RWPE1 (cell line): ENCODE results near the gene DLGAP1.

Source experiments
- CTCF ChIA-PET: fragments of 350-600 bp; sonication (Branson Sonifier 250); formaldehyde crosslinking; extraction: SDS; loops from one replicate; lab custom pipeline; 2021; lab: Yijun Ruan, JAX
- POLR2A ChIA-PET: fragments of 400-600 bp; formaldehyde crosslinking; extraction: SDS; loops from one replicate; lab custom pipeline; 2020; ENCODE audit warnings: antibody characterized with exemption; ENCODE audit not compliant: low non-redundant PET; lab: Yijun Ruan, JAX
- DNase-seq: peaks from one replicate; pipeline ENCODE4 v3.0.0; 2012; ENCODE audit warnings: low spot score
- H3K27ac ChIP-seq: fragments of 450-650 bp; 2 replicates; pipeline ENCODE4 v1.5.1; 2017
- TF ChIP-seq, protein P1 (sequence below): fragments of 450-650 bp; conservative IDR thresholded peaks from 2 replicates; pipeline ENCODE4 v1.5.1; 2017; ENCODE audit warnings: low read depth, mild to moderate bottlenecking

DLGAP1 gene

GRCh38 chr18:3540805-3541548 lies 914.1 kb downstream of the DLGAP1 start:
- TF ChIP-seq, protein P1, sequence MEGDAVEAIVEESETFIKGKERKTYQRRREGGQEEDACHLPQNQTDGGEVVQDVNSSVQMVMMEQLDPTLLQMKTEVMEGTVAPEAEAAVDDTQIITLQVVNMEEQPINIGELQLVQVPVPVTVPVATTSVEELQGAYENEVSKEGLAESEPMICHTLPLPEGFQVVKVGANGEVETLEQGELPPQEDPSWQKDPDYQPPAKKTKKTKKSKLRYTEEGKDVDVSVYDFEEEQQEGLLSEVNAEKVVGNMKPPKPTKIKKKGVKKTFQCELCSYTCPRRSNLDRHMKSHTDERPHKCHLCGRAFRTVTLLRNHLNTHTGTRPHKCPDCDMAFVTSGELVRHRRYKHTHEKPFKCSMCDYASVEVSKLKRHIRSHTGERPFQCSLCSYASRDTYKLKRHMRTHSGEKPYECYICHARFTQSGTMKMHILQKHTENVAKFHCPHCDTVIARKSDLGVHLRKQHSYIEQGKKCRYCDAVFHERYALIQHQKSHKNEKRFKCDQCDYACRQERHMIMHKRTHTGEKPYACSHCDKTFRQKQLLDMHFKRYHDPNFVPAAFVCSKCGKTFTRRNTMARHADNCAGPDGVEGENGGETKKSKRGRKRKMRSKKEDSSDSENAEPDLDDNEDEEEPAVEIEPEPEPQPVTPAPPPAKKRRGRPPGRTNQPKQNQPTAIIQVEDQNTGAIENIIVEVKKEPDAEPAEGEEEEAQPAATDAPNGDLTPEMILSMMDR, result no peak
- POLR2A ChIA-PET, result interaction anchor here (0.6 kb wide), 1 partner anchor 14 kb away, joined by 5 read pairs; no protein-coding TSS in a partner anchor
- no peak overlapping the region for H3K27ac ChIP-seq
- DNase-seq, result no peak
- CTCF ChIA-PET, result interaction anchor here (0.6 to 1.0 kb wide), 3 partner anchors 14 to 1227 kb away, joined by 3 to 4 read pairs (median 3); no protein-coding TSS in a partner anchor

- ChIA-PET CTCF (no interaction called here), POLR2A (no interaction called here)
- TF ChIP-seq, protein P1, result no peak
- no peak overlapping the region for H3K27ac ChIP-seq
- no peak for DNase-seq
Measured at GRCh38 chr18:3538954-3539617, 916.0 kb downstream of the DLGAP1 start.

DNA sequence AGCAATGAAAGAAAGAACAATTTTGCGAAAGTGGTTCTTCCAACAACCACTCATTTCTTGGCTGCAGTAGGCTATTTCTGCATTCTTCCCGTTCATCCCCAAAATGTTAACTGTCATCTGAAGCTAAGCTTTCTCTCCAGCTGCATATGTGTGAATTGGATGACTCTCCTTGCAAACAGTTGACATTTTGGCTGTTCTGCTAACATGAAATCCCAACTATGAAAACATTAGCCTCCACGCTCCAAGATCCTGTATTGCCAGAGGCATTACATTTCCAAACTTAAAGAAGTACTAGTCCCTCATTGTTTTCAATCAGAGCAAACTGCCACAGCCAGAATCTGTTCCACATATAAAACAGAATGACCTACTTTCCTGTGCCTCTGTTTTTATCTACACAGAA lies 916.7 kb downstream of the DLGAP1 start:
- ChIA-PET POLR2A (no interaction called here), CTCF (no interaction called here)
- TF ChIP-seq, protein P1, result no peak
- no peak for DNase-seq
- no peak overlapping the region for H3K27ac ChIP-seq

DNA sequence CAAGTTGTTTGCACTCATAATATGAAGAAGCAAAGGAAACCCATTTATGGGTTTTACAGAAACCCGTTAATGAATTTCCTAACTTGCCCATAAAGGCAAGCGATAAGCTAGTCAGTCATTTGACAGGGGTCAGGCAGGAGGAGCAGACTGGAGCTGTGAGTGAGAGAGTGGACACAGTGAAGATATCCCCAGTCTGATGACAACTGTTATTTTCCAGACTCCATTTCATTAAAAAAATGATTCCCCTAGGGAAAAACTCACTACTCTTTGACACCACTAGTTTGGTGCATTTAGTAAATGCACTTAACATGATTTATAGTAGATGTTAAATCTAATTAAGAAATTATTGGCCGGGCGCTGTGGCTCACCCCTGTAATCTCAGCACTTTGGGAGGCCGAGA lies 924.3 kb downstream of the DLGAP1 start:
- TF ChIP-seq, protein P1, result no peak
- no peak overlapping the region for H3K27ac ChIP-seq
- ChIA-PET CTCF (interaction anchor here (0.6 kb wide), 1 partner anchor 53 kb away, joined by 3 read pairs; no protein-coding TSS in a partner anchor), POLR2A (no interaction called here)
- DNase-seq, result no peak

GRCh38 chr18:3529601-3530000 lies 925.5 kb downstream of the DLGAP1 start:
- no peak overlapping the region for H3K27ac ChIP-seq
- DNase-seq, result no peak
- ChIA-PET CTCF (no interaction called here), POLR2A (no interaction called here)
- TF ChIP-seq, protein P1, result no peak

DNA sequence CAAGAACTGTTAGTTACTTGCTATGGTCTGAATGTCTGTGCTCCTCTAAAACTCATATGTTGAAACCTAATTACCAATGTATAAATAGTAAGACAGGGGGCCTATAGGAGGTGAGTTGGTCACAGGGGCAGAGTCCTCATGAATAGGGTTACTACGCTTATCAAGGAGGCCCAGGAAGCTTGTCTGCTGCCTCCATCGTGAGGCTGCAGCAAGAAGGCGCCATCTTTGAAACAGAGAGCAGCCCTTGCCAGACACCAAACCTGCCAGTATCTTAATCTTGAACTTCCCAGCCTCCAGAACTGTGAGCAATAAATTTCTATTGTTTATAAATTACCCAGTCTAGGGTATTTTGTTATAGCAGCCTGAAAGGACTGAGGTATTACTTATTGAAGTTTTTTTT lies 926.0 kb downstream of the DLGAP1 start:
- TF ChIP-seq, protein P1, result no peak
- CTCF ChIA-PET, result no interaction called here
- H3K27ac ChIP-seq, result no peak overlapping the region
- no peak for DNase-seq
- POLR2A ChIA-PET, result no interaction called here
